Testis (tissue), 3 donors: Measurements from ENCODE around the gene FCRL6. TPM values are rescaled to one million over a fixed set of nuclear protein-coding genes. Genes with fewer than 3 reads are reported as not detected.

Source experiments
- DNase-seq: peaks from one replicate; pipeline ENCODE4 v3.0.0-alpha.2; 2019
- H3K27ac ChIP-seq, 2 donors: fragments of 200-600 bp; sonication (generic); one replicate each; pipeline ENCODE4 v1.5.1; 2019
- H3K27me3 ChIP-seq: fragments of 200-600 bp; sonication (generic); one replicate; pipeline ENCODE4 v1.5.1; 2019
- H3K36me3 ChIP-seq: fragments of 200-600 bp; sonication (generic); one replicate; pipeline ENCODE4 v1.5.1; 2017; ENCODE audit warnings: low read depth; ENCODE audit errors: missing control alignments
- H3K4me1 ChIP-seq: fragments of 200-600 bp; sonication (generic); one replicate; pipeline ENCODE4 v1.5.1; 2019
- H3K4me3 ChIP-seq, 2 donors: fragments of 200-600 bp; sonication (generic); one replicate each; pipeline ENCODE4 v1.5.1; 2017 to 2019
- H3K9me3 ChIP-seq: fragments of 200-600 bp; sonication (generic); one replicate; pipeline ENCODE4 v1.5.1; 2017
- POLR2A ChIP-seq: fragments of 450-650 bp; IDR thresholded peaks from one replicate; pipeline ENCODE4 v1.6.1; 2017; ENCODE audit warnings: antibody characterized with exemption, mild to moderate bottlenecking, moderate library complexity
- WGBS, 2 donors: methylation state at CpG; one replicate each; pipeline ENCODE4 v1.1.5; 2018; 5-methylcytosine and 5-hydroxymethylcytosine counted together
- intact Hi-C: fragments of 100-400 bp; cut with DNase I; formaldehyde crosslinking; loops from one replicate; pipeline ENCODE4 v1.15.1; 2023; ENCODE audit warnings: low total_unique reads
- polyA plus RNA-seq: library from polyadenylated mRNA; stranded (reverse); fragments of 350-450 nt; fragmentation: Illumina TruSeq; extraction: RNeasy Lipid Tissue Mini Kit (QIAGEN cat#74804); gene quantifications from one replicate; pipeline ENCODE4 v1.2.3, GENCODE V29; 2014; ENCODE audit warnings: low read depth, low replicate concordance; ENCODE audit not compliant: insufficient read depth
- total RNA-seq, 2 donors: library from RNA; depleted of rRNA; stranded (reverse); fragments of >200 nt; gene quantifications; one replicate each; pipeline ENCODE4 v1.2.3, GENCODE V29; 2016
- TF ChIP-seq, protein P1 (sequence below), 3 experiments: fragments of 450-650 bp in 2 of 3; fragments of 200-600 bp in 1 of 3; sonication (generic) in 1 of 3; IDR thresholded peaks; one replicate each; pipeline ENCODE4 v1.5.1; 2016 to 2019; ENCODE audit warnings: antibody characterized with exemption in 3 of 3, mild to moderate bottlenecking in 2 of 3, moderate library complexity in 1 of 3

The FCRL6 gene
- total and polyA plus RNA-seq, 3 donors from 2014 or later, result 0.56 to 1.3 TPM; not detected in 1

DNA sequence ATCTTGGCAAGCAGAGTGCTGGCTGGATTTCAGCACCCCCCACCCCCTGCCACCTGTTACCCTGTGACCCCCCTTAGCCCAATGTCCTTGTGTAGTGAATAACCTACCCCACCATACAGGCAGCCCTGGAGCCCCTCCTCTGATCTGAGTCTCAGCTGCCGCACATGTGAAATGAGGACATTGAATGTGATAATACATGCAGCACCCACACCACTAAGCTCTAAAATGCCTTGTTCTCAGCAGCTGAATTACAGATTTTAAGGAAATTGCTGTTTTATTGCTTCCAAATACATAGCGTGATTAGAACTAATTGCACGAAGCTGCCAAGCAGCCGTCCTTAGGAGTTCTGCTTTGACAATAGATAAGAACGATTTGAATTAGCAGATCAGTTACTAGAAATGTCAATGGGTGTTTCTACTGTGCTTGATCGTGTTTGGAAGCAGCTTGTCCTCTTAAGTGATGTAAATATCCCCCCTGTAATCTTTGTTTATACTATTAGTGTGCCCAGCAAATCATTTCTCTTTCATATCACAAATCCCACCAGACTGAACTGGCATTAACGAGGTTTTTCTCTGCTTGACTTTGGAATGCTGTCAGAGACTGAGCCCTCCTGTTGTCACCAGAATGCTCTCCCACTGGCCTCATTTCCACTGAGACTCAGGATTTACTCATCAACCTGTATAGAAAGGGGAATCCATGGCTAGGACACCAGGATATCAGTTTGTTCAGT lies 29.4 kb downstream of the FCRL6 start:
- Histone ChIP-seq H3K36me3 (no peaks in the 10 kb centered on the region), H3K4me3 (no peak overlapping the region), H3K9me3 (no peaks in the 10 kb centered on the region), H3K27ac (no peak overlapping the region), H3K27me3 (no peaks in the 10 kb centered on the region), H3K4me1 (no peaks in the 10 kb centered on the region)
- WGBS, 2 donors, result 59% methylated on average over 7 of the region's 7 CpGs
- no peak for TF ChIP-seq POLR2A
- TF ChIP-seq, protein P1, sequence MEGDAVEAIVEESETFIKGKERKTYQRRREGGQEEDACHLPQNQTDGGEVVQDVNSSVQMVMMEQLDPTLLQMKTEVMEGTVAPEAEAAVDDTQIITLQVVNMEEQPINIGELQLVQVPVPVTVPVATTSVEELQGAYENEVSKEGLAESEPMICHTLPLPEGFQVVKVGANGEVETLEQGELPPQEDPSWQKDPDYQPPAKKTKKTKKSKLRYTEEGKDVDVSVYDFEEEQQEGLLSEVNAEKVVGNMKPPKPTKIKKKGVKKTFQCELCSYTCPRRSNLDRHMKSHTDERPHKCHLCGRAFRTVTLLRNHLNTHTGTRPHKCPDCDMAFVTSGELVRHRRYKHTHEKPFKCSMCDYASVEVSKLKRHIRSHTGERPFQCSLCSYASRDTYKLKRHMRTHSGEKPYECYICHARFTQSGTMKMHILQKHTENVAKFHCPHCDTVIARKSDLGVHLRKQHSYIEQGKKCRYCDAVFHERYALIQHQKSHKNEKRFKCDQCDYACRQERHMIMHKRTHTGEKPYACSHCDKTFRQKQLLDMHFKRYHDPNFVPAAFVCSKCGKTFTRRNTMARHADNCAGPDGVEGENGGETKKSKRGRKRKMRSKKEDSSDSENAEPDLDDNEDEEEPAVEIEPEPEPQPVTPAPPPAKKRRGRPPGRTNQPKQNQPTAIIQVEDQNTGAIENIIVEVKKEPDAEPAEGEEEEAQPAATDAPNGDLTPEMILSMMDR (IDR thresholded peaks at IDR 0.05), result no peak
- DNase-seq, result no peak
- intact Hi-C loops, result no loop called here

DNA sequence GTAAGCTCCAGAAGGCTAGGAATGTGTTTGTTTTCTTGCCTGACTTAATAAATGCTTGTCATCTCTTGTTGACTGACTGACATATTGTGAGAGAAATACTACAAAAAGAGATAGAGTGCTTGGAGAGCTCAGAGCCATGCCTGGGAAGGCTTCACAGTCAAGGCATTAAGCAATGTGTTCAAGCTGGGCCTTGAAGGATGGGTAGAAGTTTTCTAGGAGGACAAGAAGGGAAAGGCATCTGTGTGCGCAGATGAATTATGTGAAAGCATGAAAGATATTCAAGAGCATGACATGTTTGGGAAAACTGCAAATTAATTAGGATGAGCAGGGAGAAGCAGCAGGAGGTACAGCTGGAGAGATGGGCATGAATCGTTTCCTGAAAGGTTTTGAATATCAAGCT lies 30.1 kb downstream of the FCRL6 start:
- WGBS, 2 donors, result 87 to 94% methylated on average over 2 of the region's 2 CpGs
- intact Hi-C loops, result no loop called here
- Histone ChIP-seq H3K9me3 (no peaks in the 10 kb centered on the region), H3K4me3 (no peak overlapping the region), H3K4me1 (no peaks in the 10 kb centered on the region), H3K36me3 (no peaks in the 10 kb centered on the region), H3K27ac (no peak overlapping the region), H3K27me3 (no peaks in the 10 kb centered on the region)
- TF ChIP-seq POLR2A, result no peak
- TF ChIP-seq, protein P1 (IDR thresholded peaks at IDR 0.05), result no peak
- DNase-seq, result no peak

DNA sequence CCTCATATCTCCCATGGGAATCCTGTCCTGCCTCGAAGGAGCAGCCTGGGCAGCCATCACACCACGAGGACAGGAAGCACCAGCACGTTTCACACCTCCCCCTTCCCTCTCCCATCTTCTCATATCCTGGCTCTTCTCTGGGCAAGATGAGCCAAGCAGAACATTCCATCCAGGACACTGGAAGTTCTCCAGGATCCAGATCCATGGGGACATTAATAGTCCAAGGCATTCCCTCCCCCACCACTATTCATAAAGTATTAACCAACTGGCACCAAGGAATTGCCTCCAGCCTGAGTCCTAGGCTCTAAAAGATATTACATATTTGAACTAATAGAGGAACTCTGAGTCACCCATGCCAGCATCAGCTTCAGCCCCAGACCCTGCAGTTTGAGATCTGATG lies 33.2 kb downstream of the FCRL6 start:
- no peak overlapping the region for H3K4me3 ChIP-seq
- 53% methylated on average over 3 of the region's 3 CpGs for WGBS, 2 donors
- H3K4me1 ChIP-seq, result no peaks in the 10 kb centered on the region
- no peaks in the 10 kb centered on the region for H3K9me3 ChIP-seq
- no peaks in the 10 kb centered on the region for H3K27me3 ChIP-seq
- TF ChIP-seq, protein P1 (IDR thresholded peaks at IDR 0.05), result no peak
- no peak for TF ChIP-seq POLR2A
- no peak overlapping the region for H3K27ac ChIP-seq
- no peaks in the 10 kb centered on the region for H3K36me3 ChIP-seq
- intact Hi-C loops, result no loop called here
- no peak for DNase-seq

DNA sequence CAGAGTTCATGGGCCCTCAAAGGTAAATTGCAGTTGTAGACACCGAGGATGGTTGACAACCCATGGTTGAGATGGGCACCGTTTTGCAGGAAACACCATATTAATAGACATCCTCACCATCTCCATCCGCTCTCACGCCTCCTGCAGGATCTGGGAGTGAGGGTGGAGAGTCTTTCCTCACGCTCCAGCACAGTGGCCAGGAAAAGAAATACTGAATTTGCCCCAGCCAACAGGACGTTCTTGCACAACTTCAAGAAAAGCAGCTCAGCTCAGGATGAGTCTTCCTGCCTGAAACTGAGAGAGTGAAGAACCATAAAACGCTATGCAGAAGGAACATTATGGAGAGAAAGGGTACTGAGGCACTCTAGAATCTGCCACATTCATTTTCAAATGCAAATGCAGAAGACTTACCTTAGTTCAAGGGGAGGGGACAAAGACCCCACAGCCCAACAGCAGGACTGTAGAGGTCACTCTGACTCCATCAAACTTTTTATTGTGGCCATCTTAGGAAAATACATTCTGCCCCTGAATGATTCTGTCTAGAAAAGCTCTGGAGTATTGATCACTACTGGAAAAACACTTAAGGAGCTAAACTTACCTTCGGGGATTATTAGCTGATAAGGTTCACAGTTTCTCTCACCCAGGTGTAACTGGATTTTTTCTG lies 33.8 kb downstream of the FCRL6 start:
- no peak for TF ChIP-seq POLR2A
- TF ChIP-seq, protein P1 (IDR thresholded peaks at IDR 0.05), result no peak
- Histone ChIP-seq H3K9me3 (no peaks in the 10 kb centered on the region), H3K36me3 (no peaks in the 10 kb centered on the region), H3K27ac (no peak overlapping the region), H3K4me3 (no peak overlapping the region), H3K27me3 (no peaks in the 10 kb centered on the region), H3K4me1 (no peaks in the 10 kb centered on the region)
- intact Hi-C loops, result no loop called here
- WGBS, 2 donors, result 81 to 85% methylated on average over 8 of the region's 8 CpGs
- no peak for DNase-seq
